NB4 (cell line): ENCODE measurements around the gene ARHGAP4.

Experiments
- DNase-seq: peaks from one replicate; pipeline ENCODE4 v3.0.0; 2010; ENCODE audit warnings: low read depth
- H3K4me3 ChIP-seq: one replicate; pipeline ENCODE4 v1.5.1; 2011; ENCODE audit warnings: mild to moderate bottlenecking, low read depth, low read length, moderate library complexity
- MYC ChIP-seq: IDR thresholded peaks from 2 replicates; pipeline ENCODE4 v1.6.1; 2011; ENCODE audit warnings: low read depth, low read length
- POLR2A ChIP-seq: IDR thresholded peaks from 2 replicates; pipeline ENCODE4 v1.6.1; 2011; ENCODE audit warnings: mild to moderate bottlenecking; ENCODE audit not compliant: insufficient read length; ENCODE audit errors: extremely low read depth
- TF ChIP-seq, protein P1 (sequence below): IDR thresholded peaks from one replicate; pipeline ENCODE4 v1.5.1; 2012; ENCODE audit warnings: low read depth, low read length
- TF ChIP-seq, protein P2 (sequence below): IDR thresholded peaks from 2 replicates; pipeline ENCODE4 v1.6.1; 2011; ENCODE audit warnings: low read depth, low read length

ARHGAP4 gene

DNA sequence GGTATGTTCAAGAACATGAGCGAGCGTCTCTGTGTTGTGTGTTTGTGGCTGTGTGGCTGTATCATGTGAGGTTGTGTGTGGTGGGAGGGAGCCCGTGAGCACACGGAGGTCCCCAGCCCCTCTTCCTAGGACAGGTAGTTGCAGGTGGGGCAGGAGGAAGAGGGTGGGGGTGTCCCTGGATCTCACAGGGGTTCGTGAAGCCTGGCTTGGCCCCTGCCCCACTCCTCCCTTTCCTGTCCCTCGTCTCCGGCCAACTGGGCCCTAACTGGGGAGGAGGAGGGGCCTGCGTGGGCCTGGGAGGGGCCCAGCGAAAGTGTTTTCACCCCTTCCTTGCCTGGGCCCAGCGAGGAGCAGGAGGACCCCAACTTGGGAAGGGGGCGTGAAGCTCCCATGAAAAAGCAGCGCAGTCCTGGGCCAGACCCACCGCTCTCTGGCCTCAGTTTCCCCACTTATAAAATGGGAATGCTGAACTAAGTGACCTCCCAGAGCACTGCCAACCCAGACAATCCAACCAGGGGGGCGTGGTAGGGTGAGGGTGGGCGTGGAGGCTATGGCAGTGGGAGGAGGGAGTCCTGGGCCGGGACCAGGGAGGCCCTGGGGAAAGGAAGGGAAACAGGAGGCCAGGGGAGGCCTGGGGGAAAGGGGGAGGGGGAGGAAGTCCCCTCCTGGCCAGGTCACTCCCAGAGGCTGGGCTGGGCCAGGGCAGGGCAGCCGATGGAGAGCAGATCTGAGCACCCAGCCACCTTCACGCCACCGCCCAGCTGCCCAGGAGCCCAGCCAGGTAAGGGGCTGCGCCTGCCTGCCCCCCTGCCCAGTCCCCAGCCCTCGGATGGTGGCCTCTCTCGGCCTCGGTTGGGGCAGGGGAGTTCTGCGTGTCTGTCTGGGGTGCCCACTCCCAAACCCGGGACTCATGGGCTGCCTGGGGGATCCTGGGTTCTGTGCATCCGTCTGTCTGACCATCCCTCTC, 21.8 kb downstream of the ARHGAP4 start, which contains the start of gene AVPR2:
Gene AVPR2, plus strand, starts transcription at position 683 of the 967 bp plus-strand sequence. CDS start 473 bp downstream, outside the sequence.
- TF ChIP-seq, protein P1, sequence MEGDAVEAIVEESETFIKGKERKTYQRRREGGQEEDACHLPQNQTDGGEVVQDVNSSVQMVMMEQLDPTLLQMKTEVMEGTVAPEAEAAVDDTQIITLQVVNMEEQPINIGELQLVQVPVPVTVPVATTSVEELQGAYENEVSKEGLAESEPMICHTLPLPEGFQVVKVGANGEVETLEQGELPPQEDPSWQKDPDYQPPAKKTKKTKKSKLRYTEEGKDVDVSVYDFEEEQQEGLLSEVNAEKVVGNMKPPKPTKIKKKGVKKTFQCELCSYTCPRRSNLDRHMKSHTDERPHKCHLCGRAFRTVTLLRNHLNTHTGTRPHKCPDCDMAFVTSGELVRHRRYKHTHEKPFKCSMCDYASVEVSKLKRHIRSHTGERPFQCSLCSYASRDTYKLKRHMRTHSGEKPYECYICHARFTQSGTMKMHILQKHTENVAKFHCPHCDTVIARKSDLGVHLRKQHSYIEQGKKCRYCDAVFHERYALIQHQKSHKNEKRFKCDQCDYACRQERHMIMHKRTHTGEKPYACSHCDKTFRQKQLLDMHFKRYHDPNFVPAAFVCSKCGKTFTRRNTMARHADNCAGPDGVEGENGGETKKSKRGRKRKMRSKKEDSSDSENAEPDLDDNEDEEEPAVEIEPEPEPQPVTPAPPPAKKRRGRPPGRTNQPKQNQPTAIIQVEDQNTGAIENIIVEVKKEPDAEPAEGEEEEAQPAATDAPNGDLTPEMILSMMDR, result no peak
- TF ChIP-seq, protein P2, sequence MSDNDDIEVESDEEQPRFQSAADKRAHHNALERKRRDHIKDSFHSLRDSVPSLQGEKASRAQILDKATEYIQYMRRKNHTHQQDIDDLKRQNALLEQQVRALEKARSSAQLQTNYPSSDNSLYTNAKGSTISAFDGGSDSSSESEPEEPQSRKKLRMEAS, result no peak
- TF ChIP-seq MYC, result no peak
- TF ChIP-seq POLR2A, result no peak
- H3K4me3 ChIP-seq, result no peak within 1 kb of the TSS
- peak; percentile 28 for DNase-seq

DNA sequence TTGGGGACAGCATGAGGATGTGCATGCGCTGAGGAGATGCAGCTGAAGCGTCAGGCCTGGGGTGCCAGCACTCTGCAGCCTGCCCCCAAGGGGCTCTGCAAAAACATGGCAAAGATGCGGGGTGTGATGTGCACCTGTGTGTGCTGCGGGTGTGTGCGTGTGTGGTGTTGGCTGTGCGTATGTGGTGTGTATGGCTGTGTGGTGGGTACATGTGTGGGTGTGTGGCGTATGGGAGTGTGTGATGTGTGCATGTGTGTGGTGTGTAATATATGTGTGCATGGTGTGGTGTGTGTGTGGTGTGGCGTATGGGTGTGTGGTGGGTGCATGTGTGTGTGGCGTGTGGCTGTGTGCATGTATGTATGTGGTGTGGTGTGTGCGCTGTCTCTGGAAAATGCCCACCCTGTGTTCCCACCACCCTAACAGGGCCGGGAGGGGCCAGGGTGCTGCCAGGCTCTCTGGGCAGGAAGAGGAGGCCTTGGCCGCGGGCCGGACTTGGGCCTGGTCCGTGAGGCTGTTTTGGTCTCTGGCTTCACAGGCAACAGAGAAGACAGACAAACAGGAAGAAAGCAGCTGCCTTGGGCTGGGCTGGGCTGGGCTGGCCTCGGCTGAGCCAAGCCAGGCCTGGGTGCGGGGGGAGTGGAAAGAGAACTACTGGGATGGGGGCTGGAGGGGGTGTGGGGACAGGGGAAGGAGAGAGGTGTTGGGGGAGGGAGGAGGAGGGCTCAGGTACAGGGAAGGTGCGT, 22.7 kb downstream of the ARHGAP4 start:
- no peak overlapping the region for H3K4me3 ChIP-seq
- no peak for TF ChIP-seq MYC
- TF ChIP-seq, protein P2, result no peak
- peak; percentile 45 for DNase-seq

DNA sequence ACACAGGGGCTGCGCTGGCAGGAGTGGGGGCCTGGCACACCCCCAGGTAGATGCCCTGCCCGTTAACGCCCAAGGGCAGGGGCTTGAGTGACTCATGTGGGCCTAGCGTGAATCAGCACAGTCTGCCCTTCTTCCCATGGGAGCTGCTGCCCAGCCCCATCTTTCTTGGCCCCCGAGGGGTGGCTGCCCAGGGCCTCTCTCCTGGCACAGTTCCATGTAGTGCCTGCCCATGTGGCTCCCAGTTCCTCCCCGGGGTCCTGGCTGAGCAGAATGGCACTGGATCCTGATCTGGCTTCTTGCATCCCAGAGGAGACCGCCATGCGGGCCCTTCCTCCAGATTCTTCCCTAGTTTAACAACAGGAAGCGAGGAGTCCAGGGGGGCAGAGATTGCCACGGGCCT, 23.7 kb downstream of the ARHGAP4 start:
- TF ChIP-seq, protein P2, result no peak
- peak; percentile 75 for DNase-seq
- H3K4me3 ChIP-seq, result no peak overlapping the region

DNA sequence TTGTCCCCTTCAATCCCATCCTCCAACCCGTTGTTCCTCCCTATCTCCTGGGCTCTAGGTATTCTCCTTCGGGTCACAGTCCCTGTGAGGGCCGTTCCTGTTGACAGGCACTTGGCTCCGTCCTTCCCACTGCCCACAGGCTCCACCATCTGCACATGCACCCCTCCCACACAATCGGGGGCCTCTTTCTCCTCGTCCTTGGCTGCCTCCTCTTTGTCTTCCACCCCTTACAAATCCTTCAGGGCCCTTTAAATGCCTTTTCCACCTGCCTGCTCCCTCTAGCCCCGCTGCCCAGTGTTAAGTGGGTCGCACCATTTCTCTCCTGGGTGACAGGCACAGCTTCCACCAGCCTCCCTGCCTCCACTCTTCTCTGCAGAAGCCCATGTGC, 24.3 kb downstream of the ARHGAP4 start:
- DNase-seq, result peak; percentile 72

DNA sequence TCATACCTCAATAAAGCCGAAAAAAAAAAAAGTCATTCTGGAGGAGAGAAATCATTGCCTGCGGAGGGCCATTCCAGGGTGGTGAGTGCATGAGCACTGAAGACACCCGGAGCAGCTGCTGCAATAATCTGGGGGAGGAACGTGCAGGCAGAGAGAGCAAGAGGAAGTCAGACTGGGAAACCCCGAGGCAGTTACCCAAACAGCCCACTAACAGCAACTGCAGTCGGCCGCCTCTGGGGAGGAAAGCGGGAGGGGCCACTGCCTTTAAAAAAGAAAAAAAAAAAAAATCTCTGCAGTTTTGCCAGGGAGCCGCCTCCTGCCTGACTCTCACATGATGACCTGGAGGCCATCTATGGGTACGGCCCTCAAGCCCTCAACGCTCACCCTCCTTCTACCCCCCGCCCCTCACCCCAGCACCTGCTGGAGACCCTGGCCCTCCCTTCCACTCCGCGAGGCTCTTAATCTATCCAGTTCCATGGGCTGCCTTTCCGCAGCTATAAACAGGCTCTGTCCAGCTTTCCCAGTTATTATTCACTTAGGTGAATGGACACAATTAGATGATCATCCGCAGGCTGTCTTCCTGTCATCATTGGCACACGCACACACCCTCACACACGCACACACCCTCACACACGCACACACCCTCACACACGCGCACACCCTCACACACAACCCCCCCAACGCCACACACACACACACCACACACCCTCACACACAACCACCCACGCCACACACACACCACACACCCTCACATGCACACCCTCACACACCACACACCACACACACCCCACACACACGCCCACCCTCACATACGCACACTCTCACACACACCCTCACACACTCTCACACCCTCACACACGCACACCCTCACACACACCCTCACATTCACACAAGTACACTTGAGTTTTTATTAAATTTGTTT, 25.0 kb downstream of the ARHGAP4 start:
- H3K4me3 ChIP-seq, result no peak overlapping the region
- TF ChIP-seq, protein P2, result no peak; the same call in 1 of the 2 replicates
- peak; percentile 59; the same call in 1 of the 2 replicates for TF ChIP-seq MYC
- DNase-seq, result peak; percentile 96

More for the DNA sequence above, 24.3 kb downstream of the ARHGAP4 start:
- H3K4me3 ChIP-seq, result no peak overlapping the region
- TF ChIP-seq, protein P2, result no peak
- TF ChIP-seq, protein P1, result no peak
- TF ChIP-seq POLR2A, result no peak
- no peak for TF ChIP-seq MYC

DNA sequence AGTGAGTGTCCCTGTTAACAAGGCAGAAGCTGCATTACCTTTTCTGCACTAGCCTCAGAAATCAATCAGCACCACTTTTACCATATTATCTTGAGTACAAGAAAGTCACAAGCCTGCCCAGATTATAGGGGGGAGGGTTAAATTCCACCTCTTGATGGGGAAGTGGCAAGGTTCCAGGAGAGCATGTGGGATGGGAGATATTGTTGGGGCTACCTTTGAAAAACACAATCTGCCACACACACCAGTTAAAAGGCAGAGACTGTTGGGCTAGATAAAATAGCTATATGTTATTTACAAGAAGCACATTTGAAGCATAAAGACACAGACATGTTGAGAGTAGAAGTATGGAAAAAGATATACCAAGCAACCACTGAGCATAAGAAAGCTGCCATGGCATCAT, 28.2 kb downstream of the ARHGAP4 start:
- TF ChIP-seq, protein P2, result no peak
- TF ChIP-seq POLR2A, result no peak
- TF ChIP-seq, protein P1, result no peak
- TF ChIP-seq MYC, result no peak
- no peak overlapping the region for H3K4me3 ChIP-seq
- no peak for DNase-seq
